A549 (cell line): ENCODE results near the gene SCUBE1.

Experiments used
- BHLHE40 ChIP-seq: IDR thresholded peaks from 2 replicates; pipeline ENCODE4 v1.6.1; 2012; ENCODE audit warnings: low read depth, low read length, inconsistent platforms
- CTCF ChIP-seq: fragments of >200 bp; sonication (Bioruptor Twin); formaldehyde crosslinking; IDR thresholded peaks from 3 replicates; pipeline ENCODE4 v1.5.1; 2016
- KDM1A ChIP-seq: fragments of 200-600 bp; sonication (generic); IDR thresholded peaks from 2 replicates; pipeline ENCODE4 v1.6.1; 2016; ENCODE audit warnings: low read depth, mild to moderate bottlenecking
- MAX ChIP-seq: IDR thresholded peaks from 2 replicates; pipeline ENCODE4 v1.6.1; 2012
- RAD21 ChIP-seq, 2 experiments: fragments of >200 bp in 1 of 2; sonication (Bioruptor Twin) in 1 of 2; formaldehyde crosslinking in 1 of 2; IDR thresholded peaks in 1 of 2; conservative IDR thresholded peaks in 1 of 2; 2 replicates in 1 of 2; 3 replicates in 1 of 2; pipeline ENCODE4 v1.6.1; 2012 to 2018; ENCODE audit warnings: inconsistent platforms in 1 of 2

GRCh38 chr22:43343262-43343669 lies at the start of gene SCUBE1:
- TF ChIP-seq KDM1A = no peak
- TF ChIP-seq CTCF = no peak
- no peak for TF ChIP-seq BHLHE40
- TF ChIP-seq RAD21 (conservative IDR thresholded peaks at IDR 0.05 in 1 of 2, IDR thresholded peaks at IDR 0.05 in 1 of 2) = no peak
- TF ChIP-seq MAX = no peak
